ENCODE results near the gene TTC6. TPM values are rescaled to one million over a fixed set of nuclear protein-coding genes. Genes with fewer than 3 reads are reported as not detected.
"Not testable (repeated sequence)": the region's sequence is repeated elsewhere in the genome, so short reads cannot be mapped to it uniquely, and the experiment has no call there.

TTC6 gene
- total RNA-seq, 1 donor from 2014 or later = not detected

DNA sequence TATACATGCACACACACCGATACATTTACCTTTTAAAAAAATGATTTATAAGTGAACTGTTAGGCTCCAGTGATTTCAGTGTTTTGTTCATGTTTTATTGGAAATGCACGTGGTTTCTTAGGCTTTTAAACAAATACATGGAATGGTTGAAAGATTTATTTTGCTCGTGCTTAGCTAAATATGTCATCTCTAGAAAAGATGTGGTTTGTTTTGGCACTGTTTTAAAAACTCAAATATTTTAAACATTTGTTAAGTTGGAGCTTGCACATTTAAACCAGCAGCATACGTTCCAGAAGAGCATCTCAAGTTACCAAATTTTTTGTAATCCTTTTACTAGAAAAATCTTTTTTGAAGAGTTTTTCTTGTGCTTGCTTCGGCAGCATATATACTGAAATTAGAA is 44.9 kb upstream of the TTC6 start:
- Histone ChIP-seq H3K4me1 (ENCODE audit: insufficient read depth, low read length) (no peaks in the 10 kb centered on the region), H3K27me3 (ENCODE audit: insufficient read depth, low read length) (no peaks in the 10 kb centered on the region), H3K27ac (ENCODE audit: low read depth, low read length) (no peak overlapping the region), H2AFZ (ENCODE audit: low read depth, low read length) (no peak overlapping the region), H3K4me3 (ENCODE audit: insufficient read depth, low read depth, low read length) (no peak overlapping the region), H4K20me1 (ENCODE audit: insufficient read depth, low read length) (no peaks in the 10 kb centered on the region), H3K36me3 (ENCODE audit: insufficient read depth, low read length) (no peaks in the 10 kb centered on the region), H3K9me3 (ENCODE audit: insufficient read depth, low read depth, low read length) (no peaks in the 10 kb centered on the region), H3K9ac (ENCODE audit: low read length) (no peak overlapping the region), H3K79me2 (ENCODE audit: insufficient read depth, low read length) (no peaks in the 10 kb centered on the region), H3K4me2 (ENCODE audit: low read length) (no peak overlapping the region)
- peaks cover 4% of the 10 kb centered on the region for H3K4me1 Mint-ChIP-seq (ENCODE audit: low read depth, unreplicated experiment)
- H3K4me3 Mint-ChIP-seq (ENCODE audit: unreplicated experiment) = no peak overlapping the region
- TF ChIP-seq, protein P1, sequence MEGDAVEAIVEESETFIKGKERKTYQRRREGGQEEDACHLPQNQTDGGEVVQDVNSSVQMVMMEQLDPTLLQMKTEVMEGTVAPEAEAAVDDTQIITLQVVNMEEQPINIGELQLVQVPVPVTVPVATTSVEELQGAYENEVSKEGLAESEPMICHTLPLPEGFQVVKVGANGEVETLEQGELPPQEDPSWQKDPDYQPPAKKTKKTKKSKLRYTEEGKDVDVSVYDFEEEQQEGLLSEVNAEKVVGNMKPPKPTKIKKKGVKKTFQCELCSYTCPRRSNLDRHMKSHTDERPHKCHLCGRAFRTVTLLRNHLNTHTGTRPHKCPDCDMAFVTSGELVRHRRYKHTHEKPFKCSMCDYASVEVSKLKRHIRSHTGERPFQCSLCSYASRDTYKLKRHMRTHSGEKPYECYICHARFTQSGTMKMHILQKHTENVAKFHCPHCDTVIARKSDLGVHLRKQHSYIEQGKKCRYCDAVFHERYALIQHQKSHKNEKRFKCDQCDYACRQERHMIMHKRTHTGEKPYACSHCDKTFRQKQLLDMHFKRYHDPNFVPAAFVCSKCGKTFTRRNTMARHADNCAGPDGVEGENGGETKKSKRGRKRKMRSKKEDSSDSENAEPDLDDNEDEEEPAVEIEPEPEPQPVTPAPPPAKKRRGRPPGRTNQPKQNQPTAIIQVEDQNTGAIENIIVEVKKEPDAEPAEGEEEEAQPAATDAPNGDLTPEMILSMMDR (IDR thresholded peaks at IDR 0.05; ENCODE audit: insufficient read depth, low read depth, low read length) = no peak
- no peak for TF ChIP-seq EZH2 (IDR thresholded peaks at IDR 0.05; ENCODE audit: insufficient read depth, low read length)
- H3K27ac Mint-ChIP-seq (ENCODE audit: unreplicated experiment) = no peak overlapping the region
- peaks cover 6% of the 10 kb centered on the region for H3K9me3 Mint-ChIP-seq (ENCODE audit: unreplicated experiment)
- no peaks in the 10 kb centered on the region for H3K36me3 Mint-ChIP-seq (ENCODE audit: low read depth, unreplicated experiment)
- no peak for FAIRE-seq
- no peaks in the 10 kb centered on the region for H3K27me3 Mint-ChIP-seq (ENCODE audit: low read depth, unreplicated experiment)
- peak; percentile 79 for DNase-seq (ENCODE audit: low read depth)

DNA sequence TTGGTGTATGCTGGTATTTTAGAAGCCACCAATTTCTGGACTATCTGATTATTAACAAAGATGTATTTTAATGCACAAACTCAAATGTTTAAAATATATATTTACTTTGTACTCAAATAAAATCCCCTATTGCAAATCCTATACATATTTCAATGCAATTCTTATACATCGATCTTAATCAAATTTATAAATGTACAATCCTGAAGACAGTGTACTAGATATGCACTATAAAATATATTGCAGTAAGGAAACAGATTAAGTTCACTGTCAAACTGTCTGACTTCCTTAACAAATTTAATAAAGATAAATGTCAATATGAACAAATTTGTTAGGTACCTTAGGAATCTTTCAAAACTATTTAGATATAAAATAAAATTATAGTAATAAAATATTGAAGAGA is 44.3 kb upstream of the TTC6 start:
- FAIRE-seq (no peak), DNase-seq (ENCODE audit: low read depth) (no peak)
- no peak overlapping the region for H3K27ac Mint-ChIP-seq (ENCODE audit: unreplicated experiment)
- Histone ChIP-seq H3K4me3 (ENCODE audit: insufficient read depth, low read depth, low read length) (no peak overlapping the region), H3K27ac (ENCODE audit: low read depth, low read length) (no peak overlapping the region), H3K4me2 (ENCODE audit: low read length) (no peak overlapping the region), H3K36me3 (ENCODE audit: insufficient read depth, low read length) (no peaks in the 10 kb centered on the region), H3K27me3 (ENCODE audit: insufficient read depth, low read length) (no peaks in the 10 kb centered on the region), H2AFZ (ENCODE audit: low read depth, low read length) (no peak overlapping the region), H3K9me3 (ENCODE audit: insufficient read depth, low read depth, low read length) (no peaks in the 10 kb centered on the region), H4K20me1 (ENCODE audit: insufficient read depth, low read length) (no peaks in the 10 kb centered on the region), H3K9ac (ENCODE audit: low read length) (no peak overlapping the region), H3K79me2 (ENCODE audit: insufficient read depth, low read length) (no peaks in the 10 kb centered on the region), H3K4me1 (ENCODE audit: insufficient read depth, low read length) (no peaks in the 10 kb centered on the region)
- peaks cover 6% of the 10 kb centered on the region for H3K9me3 Mint-ChIP-seq (ENCODE audit: unreplicated experiment)
- H3K36me3 Mint-ChIP-seq (ENCODE audit: low read depth, unreplicated experiment) = no peaks in the 10 kb centered on the region
- TF ChIP-seq, protein P1 (IDR thresholded peaks at IDR 0.05; ENCODE audit: insufficient read depth, low read depth, low read length) = no peak
- TF ChIP-seq EZH2 (IDR thresholded peaks at IDR 0.05; ENCODE audit: insufficient read depth, low read length) = no peak
- no peak overlapping the region for H3K4me3 Mint-ChIP-seq (ENCODE audit: unreplicated experiment)
- no peaks in the 10 kb centered on the region for H3K27me3 Mint-ChIP-seq (ENCODE audit: low read depth, unreplicated experiment)
- peaks cover 4% of the 10 kb centered on the region for H3K4me1 Mint-ChIP-seq (ENCODE audit: low read depth, unreplicated experiment)

DNA sequence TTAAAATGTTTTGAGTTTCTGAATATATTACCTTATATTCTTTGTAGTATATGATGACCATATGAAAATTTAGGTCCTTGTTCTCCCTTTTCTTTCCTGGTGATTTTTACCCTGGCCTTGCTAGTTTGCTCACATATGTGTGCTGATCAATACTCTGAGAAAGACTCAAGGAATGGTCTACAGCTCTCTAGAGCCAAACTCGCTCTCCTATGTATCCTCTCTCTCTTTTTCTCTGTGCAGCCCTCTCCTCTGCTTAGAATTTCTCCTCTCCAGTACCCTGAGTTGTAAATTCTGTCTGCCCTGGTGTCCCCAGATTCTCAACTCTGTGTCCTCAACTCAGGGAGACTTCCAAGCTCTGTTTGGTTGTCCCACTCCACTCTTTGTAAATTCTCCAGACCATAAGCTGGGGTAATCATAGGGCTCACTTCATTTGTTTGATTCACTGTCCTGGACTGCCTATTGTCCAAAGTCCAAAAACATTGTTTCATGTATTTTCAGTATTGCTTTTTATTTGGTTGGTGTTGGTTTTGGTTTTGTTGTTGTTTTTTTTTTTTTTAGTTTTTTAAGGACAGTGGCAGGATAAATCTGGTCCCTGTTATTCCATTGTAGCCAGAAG is 41.4 kb upstream of the TTC6 start:
- Mint-ChIP-seq H3K27ac (ENCODE audit: unreplicated experiment) (no peak overlapping the region), H3K27me3 (ENCODE audit: low read depth, unreplicated experiment) (no peaks in the 10 kb centered on the region), H3K36me3 (ENCODE audit: low read depth, unreplicated experiment) (peaks cover 3% of the 10 kb centered on the region), H3K4me3 (ENCODE audit: unreplicated experiment) (no peak overlapping the region), H3K4me1 (ENCODE audit: low read depth, unreplicated experiment) (peaks cover 1% of the 10 kb centered on the region), H3K9me3 (ENCODE audit: unreplicated experiment) (peaks cover 12% of the 10 kb centered on the region)
- Histone ChIP-seq H3K9me3 (ENCODE audit: insufficient read depth, low read depth, low read length) (no peaks in the 10 kb centered on the region), H3K9ac (ENCODE audit: low read length) (no peak overlapping the region), H2AFZ (ENCODE audit: low read depth, low read length) (no peak overlapping the region), H4K20me1 (ENCODE audit: insufficient read depth, low read length) (no peaks in the 10 kb centered on the region), H3K4me1 (ENCODE audit: insufficient read depth, low read length) (no peaks in the 10 kb centered on the region), H3K36me3 (ENCODE audit: insufficient read depth, low read length) (no peaks in the 10 kb centered on the region), H3K4me2 (ENCODE audit: low read length) (no peak overlapping the region), H3K4me3 (ENCODE audit: insufficient read depth, low read depth, low read length) (no peak overlapping the region), H3K79me2 (ENCODE audit: insufficient read depth, low read length) (no peaks in the 10 kb centered on the region), H3K27me3 (ENCODE audit: insufficient read depth, low read length) (no peaks in the 10 kb centered on the region), H3K27ac (ENCODE audit: low read depth, low read length) (no peak overlapping the region)
- TF ChIP-seq, protein P1 (IDR thresholded peaks at IDR 0.05; ENCODE audit: insufficient read depth, low read depth, low read length) = no peak
- TF ChIP-seq EZH2 (IDR thresholded peaks at IDR 0.05; ENCODE audit: insufficient read depth, low read length) = no peak
- DNase-seq (ENCODE audit: low read depth) (no peak), FAIRE-seq (no peak)

DNA sequence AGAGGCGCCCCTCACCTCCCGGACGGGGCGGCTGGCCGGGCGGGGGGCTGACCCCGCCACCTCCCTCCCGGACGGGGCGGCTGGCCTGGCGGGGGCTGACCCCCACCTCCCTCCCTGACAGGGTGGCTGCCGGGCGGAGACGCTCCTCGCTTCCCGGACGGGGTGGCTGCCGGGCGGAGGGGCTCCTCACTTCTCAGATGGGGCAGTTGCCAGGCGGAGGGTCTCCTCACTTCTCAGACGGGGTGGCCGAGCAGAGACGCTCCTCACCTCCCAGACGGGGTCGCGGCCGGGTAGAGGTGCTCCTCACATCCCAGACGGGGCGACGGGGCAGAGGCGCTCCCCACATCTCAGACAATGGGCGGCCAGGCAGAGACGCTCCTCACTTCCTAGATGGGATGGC is 39.8 kb upstream of the TTC6 start:
- not testable (repeated sequence) for H3K4me1 ChIP-seq (ENCODE audit: insufficient read depth, low read length); H3K36me3 Mint-ChIP-seq (ENCODE audit: low read depth, unreplicated experiment); H3K27me3 Mint-ChIP-seq (ENCODE audit: low read depth, unreplicated experiment); H3K27ac Mint-ChIP-seq (ENCODE audit: unreplicated experiment); H3K4me1 Mint-ChIP-seq (ENCODE audit: low read depth, unreplicated experiment); H3K27ac ChIP-seq (ENCODE audit: low read depth, low read length); H3K9me3 ChIP-seq (ENCODE audit: insufficient read depth, low read depth, low read length); H2AFZ ChIP-seq (ENCODE audit: low read depth, low read length); H3K4me2 ChIP-seq (ENCODE audit: low read length); H3K36me3 ChIP-seq (ENCODE audit: insufficient read depth, low read length); H3K4me3 Mint-ChIP-seq (ENCODE audit: unreplicated experiment); H3K79me2 ChIP-seq (ENCODE audit: insufficient read depth, low read length); H3K4me3 ChIP-seq (ENCODE audit: insufficient read depth, low read depth, low read length); H3K27me3 ChIP-seq (ENCODE audit: insufficient read depth, low read length); FAIRE-seq; H4K20me1 ChIP-seq (ENCODE audit: insufficient read depth, low read length); DNase-seq (ENCODE audit: low read depth); H3K9ac ChIP-seq (ENCODE audit: low read length)
- H3K9me3 Mint-ChIP-seq (ENCODE audit: unreplicated experiment) = peaks cover 12% of the 10 kb centered on the region

Measured in astrocyte (in vitro differentiated cells and primary cell).